Middle frontal gyrus (tissue), 1 donor: ENCODE results near the gene DIPK1C.

Experiments
- DNase-seq: peaks from one replicate; pipeline ENCODE4 v3.0.0-alpha.2; 2015; ENCODE audit warnings: low spot score; ENCODE audit errors: extremely low spot score

DIPK1C gene

GRCh38 chr18:74390900-74391299 lies 66.2 kb downstream of the DIPK1C start:
- no peak for DNase-seq

- DNase-seq: no peak
Measured at GRCh38 chr18:74389991-74390390, 67.1 kb downstream of the DIPK1C start.

- DNase-seq: no peak
Measured at GRCh38 chr18:74389171-74389927, 67.8 kb downstream of the DIPK1C start.

- DNase-seq: no peak
Measured at GRCh38 chr18:74388227-74388626, 68.9 kb downstream of the DIPK1C start.

GRCh38 chr18:74387383-74387782 lies 69.7 kb downstream of the DIPK1C start:
- DNase-seq: no peak
